K562 (cell line): ENCODE measurements around the gene EVI2B. TPM values are rescaled to one million over a fixed set of nuclear protein-coding genes. Genes with fewer than 3 reads are reported as not detected.

Experiments used
- ATAC-seq: fragments of 200-7000 bp; cut with Tn5 transposase; 3 replicates; pipeline ENCODE4 v1.9.1; 2020; ENCODE audit warnings: moderate library complexity
- BruUV-seq: library from RNA; stranded (reverse); fragments of 400-500 nt; replicated peaks from 2 replicates; lab custom pipeline; 2021; lab: Mats Ljungman, UMichigan
- CTCF ChIA-PET: fragments of 300-600 bp; formaldehyde crosslinking; extraction: SDS; loops from one replicate; lab custom pipeline; 2021; ENCODE audit warnings: low intra/inter-chr PET ratio; lab: Yijun Ruan, JAX
- POLR2A ChIA-PET: fragments of 300-600, 350-650 bp; sonication (Branson Sonifier 250); formaldehyde crosslinking; extraction: SDS; loops from one replicate; lab custom pipeline; 2021; ENCODE audit warnings: antibody characterized with exemption, inconsistent platforms; lab: Yijun Ruan, JAX
- DNase-seq, 4 experiments: peaks; one replicate each; pipeline versions ENCODE4 v3.0.0 to v3.0.0-alpha.2; 2011 to 2018; ENCODE audit warnings: low spot score in 3 of 4, mixed read lengths in 3 of 4; ENCODE audit errors: extremely low read depth in 1 of 4
- FAIRE-seq: peaks from 2 replicates; lab custom pipeline; 2011; peaks lifted over from hg19 to GRCh38; lab: Jason Lieb, UNC
- H2AFZ ChIP-seq: 2 replicates; pipeline ENCODE4 v1.6.0; 2011; ENCODE audit warnings: low read depth, low read length, control low read depth, inconsistent platforms
- H3K27ac ChIP-seq: fragments of 200-600 bp; 3 replicates; pipeline ENCODE4 v1.8.0; 2011; ENCODE audit warnings: low read depth, mild to moderate bottlenecking, control low read depth, inconsistent platforms, low read length, moderate library complexity, mixed read lengths; ENCODE audit errors: extremely low read depth
- H3K27me3 ChIP-seq, 2 experiments: fragments of 300-600 bp in 1 of 2; 2 replicates in 1 of 2; 3 replicates in 1 of 2; pipeline versions ENCODE4 v1.6.0 to v1.8.0; 2011; ENCODE audit warnings: inconsistent platforms in 2 of 2, low read length in 2 of 2, mild to moderate bottlenecking in 1 of 2, mixed read lengths in 1 of 2, moderate library complexity in 1 of 2; ENCODE audit not compliant: control insufficient read depth in 2 of 2, insufficient read depth in 2 of 2
- H3K36me3 ChIP-seq: fragments of 300-600 bp; 3 replicates; pipeline ENCODE4 v1.8.0; 2011; ENCODE audit warnings: mild to moderate bottlenecking, low read length, inconsistent platforms; ENCODE audit not compliant: control insufficient read depth, insufficient read depth
- H3K4me1 ChIP-seq, 2 experiments: fragments of 200-600 bp in 1 of 2; replicated peaks in 1 of 2; 2 replicates in 1 of 2; 3 replicates in 1 of 2; pipeline versions ENCODE4 v1.5.1 to v1.8.0; 2011; ENCODE audit warnings: inconsistent platforms in 2 of 2, low read length in 2 of 2, mild to moderate bottlenecking in 1 of 2, mixed read lengths in 1 of 2, moderate library complexity in 1 of 2; ENCODE audit not compliant: control insufficient read depth in 2 of 2, insufficient read depth in 2 of 2
- H3K4me2 ChIP-seq: 2 replicates; pipeline ENCODE4 v1.6.1; 2011; ENCODE audit warnings: low read length, control low read depth, inconsistent platforms, mixed read lengths; ENCODE audit not compliant: insufficient read depth
- H3K4me3 ChIP-seq: fragments of 200-600 bp; sonication (generic), shearing (Covaris generic); 2 replicates; pipeline ENCODE4 v1.5.1; 2016; ENCODE audit warnings: control low read depth, inconsistent platforms
- H3K79me2 ChIP-seq: fragments of 200-600 bp; 3 replicates; pipeline ENCODE4 v1.8.0; 2011; ENCODE audit warnings: low read length, inconsistent platforms; ENCODE audit not compliant: control insufficient read depth, insufficient read depth
- H3K9ac ChIP-seq, 2 experiments: 2 replicates each; pipeline versions ENCODE4 v1.6.0 to v1.6.1; 2011; ENCODE audit warnings: low read depth in 2 of 2, low read length in 2 of 2, control low read depth in 1 of 2, inconsistent platforms in 1 of 2, mild to moderate bottlenecking in 1 of 2, mixed read lengths in 1 of 2; ENCODE audit not compliant: insufficient read depth in 1 of 2
- H3K9me1 ChIP-seq: one replicate; pipeline ENCODE4 v1.6.0; 2011; ENCODE audit warnings: inconsistent platforms, mild to moderate bottlenecking, low read length, moderate library complexity; ENCODE audit not compliant: control insufficient read depth, insufficient read depth
- H3K9me3 ChIP-seq: replicated peaks from 2 replicates; pipeline ENCODE4 v1.5.1; 2011; ENCODE audit warnings: low read depth, low read length, inconsistent platforms; ENCODE audit not compliant: control insufficient read depth, insufficient read depth
- H4K20me1 ChIP-seq: replicated peaks from 2 replicates; pipeline ENCODE4 v1.6.1; 2011; ENCODE audit warnings: low read length, inconsistent platforms, mixed read lengths; ENCODE audit not compliant: control insufficient read depth, insufficient read depth
- AFF1 ChIP-seq, 2 experiments: fragments of 450-650 bp; IDR thresholded peaks; 2 replicates each; pipeline ENCODE4 v1.6.1; 2018; ENCODE audit warnings: mild to moderate bottlenecking in 2 of 2, low read depth in 1 of 2; ENCODE audit not compliant: partially characterized antibody in 2 of 2
- CBFA2T2 ChIP-seq: fragments of 450-650 bp; conservative IDR thresholded peaks from 2 replicates; pipeline ENCODE4 v1.6.1; 2017; ENCODE audit warnings: mild to moderate bottlenecking
- ELF2 ChIP-seq: fragments of 250-450 bp; sonication (Bioruptor Pico); IDR thresholded peaks from 2 replicates; pipeline ENCODE4 v1.5.0; 2021; ENCODE audit warnings: mild to moderate bottlenecking
- MLLT1 ChIP-seq, 2 experiments: fragments of 450-650 bp; IDR thresholded peaks; 2 replicates each; pipeline ENCODE4 v1.6.1; 2016
- PHF20 ChIP-seq: fragments of 450-650 bp; IDR thresholded peaks from 2 replicates; pipeline ENCODE4 v1.6.1; 2018; ENCODE audit not compliant: partially characterized antibody
- STAG1 ChIP-seq: sonication (generic); formaldehyde crosslinking; IDR thresholded peaks from 2 replicates; pipeline ENCODE4 v1.5.0; 2020; ENCODE audit warnings: missing genetic modification reagents, borderline replicate concordance
- ZNF79 ChIP-seq: fragments of 250-450 bp; sonication (Bioruptor Pico); IDR thresholded peaks from 2 replicates; pipeline ENCODE4 v1.4.0; 2020; ENCODE audit warnings: low read depth, mild to moderate bottlenecking, moderate library complexity
- WGBS: fragments of 100-300 bp; shearing (Covaris generic); methylation state at CpG from one replicate; pipeline ENCODE4 v1.1.6; 2016; ENCODE audit warnings: low coverage, mixed read lengths; ENCODE audit not compliant: insufficient coverage; ENCODE audit errors: missing lambda C conversion rate; 5-methylcytosine and 5-hydroxymethylcytosine counted together
- in situ Hi-C: fragments of 300-500 bp; cut with MboI; formaldehyde crosslinking; loops from 4 replicates; pipeline ENCODE4 v1.15.0; 2018; ENCODE audit warnings: inconsistent platforms, mixed read lengths
- intact Hi-C: fragments of 100-400 bp; cut with micrococcal nuclease; formaldehyde crosslinking; loops from 2 replicates; pipeline ENCODE4 v1.14.2; 2022
- polyA plus RNA-seq, 8 experiments: library from polyadenylated mRNA; depleted of rRNA in 4 of 8; stranded (reverse) in 5 of 8; unstranded in 3 of 8; fragments of >200 nt; fragmentation: Nextera tagmentation in 2 of 8; fragmentation: Illumina TruSeq in 1 of 8; extraction: Ambion mirVana in 2 of 8; extraction: Trizol in 1 of 8; gene quantifications; 2 replicates each; pipeline versions ENCODE4 v1.2.1 to v1.2.3, GENCODE V29; 2011 to 2014; ENCODE audit warnings: inconsistent platforms in 1 of 8, missing spikeins in 1 of 8
- total RNA-seq, 7 experiments: library from RNA; depleted of rRNA in 6 of 7; stranded (reverse); fragments of >200 nt in 6 of 7; fragmentation: Illumina TruSeq in 2 of 7; extraction: Trizol in 2 of 7; gene quantifications; 2 replicates each; pipeline versions ENCODE4 v1.2.1 to v1.2.3, GENCODE V29; 2011 to 2021; ENCODE audit warnings: low replicate concordance in 1 of 7

Gene EVI2B
- total and polyA plus RNA-seq, 9 of the 15 experiments (the other 6 are each of a cell fraction or from before 2014, with no cell fraction given) = 0.54 to 8.0 (median 2.5) TPM

- TF ChIP-seq AFF1 (IDR thresholded peaks at IDR 0.05; ENCODE audit: low read depth in 1 of 2, partially characterized antibody in 2 of 2) = no peak
- TF ChIP-seq ELF2 = no peak
- TF ChIP-seq MLLT1 (IDR thresholded peaks at IDR 0.05) = no peak
Measured at GRCh38 chr17:31294231-31294630, 19.6 kb downstream of the EVI2B start (continued).

- DNase-seq = no peak
- no peaks in the 10 kb centered on the region for H3K9me3 ChIP-seq
- no peaks in the 10 kb centered on the region for H3K79me2 ChIP-seq
- H3K36me3 ChIP-seq = peaks cover 11% of the 10 kb centered on the region
- POLR2A ChIA-PET = no interaction called here
- 93% methylated on average over 2 of the region's 2 CpGs for WGBS
- ATAC-seq = no peak
- H3K4me3 ChIP-seq = no peak overlapping the region
- H3K4me1 ChIP-seq = no peaks in the 10 kb centered on the region
- H3K9me1 ChIP-seq = no peaks in the 10 kb centered on the region
- H3K27ac ChIP-seq = no peak overlapping the region
- TF ChIP-seq PHF20 (no peak), STAG1 (CRISPR knock-in tag) (no peak), ZNF79 (CRISPR knock-in tag) (no peak), CBFA2T2 (no peak)
- no peaks in the 10 kb centered on the region for H4K20me1 ChIP-seq
- no peak overlapping the region for H3K4me2 ChIP-seq
- CTCF ChIA-PET = no interaction called here
- no peaks in the 10 kb centered on the region for H3K27me3 ChIP-seq
- H3K9ac ChIP-seq = no peak overlapping the region
- FAIRE-seq = no peak
- intact Hi-C loops = no loop called here
- in situ Hi-C loops = no loop called here
- no peak overlapping the region for H2AFZ ChIP-seq
- BruUV-seq = no TSS peak
Measured at GRCh38 chr17:31293581-31293980, 20.3 kb downstream of the EVI2B start.
